ENCODE measurements around the gene LONRF3.
A peak's percentile ranks its signal among the peaks of the same experiment; 100 is the strongest.
"Not testable (repeated sequence)": the region's sequence is repeated elsewhere in the genome, so short reads cannot be mapped to it uniquely, and the experiment has no call there.

Gene LONRF3

DNA sequence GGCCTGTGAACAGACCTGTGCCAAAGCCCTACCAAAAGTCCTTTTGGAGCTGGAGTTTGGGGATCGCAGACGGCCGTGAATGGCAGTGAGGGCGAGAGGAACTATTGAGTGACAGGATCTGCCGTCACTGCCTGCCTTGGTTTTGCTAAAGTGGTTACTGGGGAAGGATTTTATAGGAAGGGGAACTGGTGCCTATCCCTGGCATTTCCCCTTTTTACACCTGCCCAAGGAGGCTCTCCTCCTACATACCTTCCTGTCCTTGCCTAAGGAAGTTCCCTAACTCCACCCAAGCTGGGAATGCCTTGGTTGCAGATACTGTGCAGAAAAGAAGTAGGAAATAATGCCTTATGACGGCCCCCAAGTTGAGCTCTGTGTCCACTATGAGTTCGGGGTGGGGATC, 14.5 kb downstream of the LONRF3 start:
- DNase-seq = no peak

DNA sequence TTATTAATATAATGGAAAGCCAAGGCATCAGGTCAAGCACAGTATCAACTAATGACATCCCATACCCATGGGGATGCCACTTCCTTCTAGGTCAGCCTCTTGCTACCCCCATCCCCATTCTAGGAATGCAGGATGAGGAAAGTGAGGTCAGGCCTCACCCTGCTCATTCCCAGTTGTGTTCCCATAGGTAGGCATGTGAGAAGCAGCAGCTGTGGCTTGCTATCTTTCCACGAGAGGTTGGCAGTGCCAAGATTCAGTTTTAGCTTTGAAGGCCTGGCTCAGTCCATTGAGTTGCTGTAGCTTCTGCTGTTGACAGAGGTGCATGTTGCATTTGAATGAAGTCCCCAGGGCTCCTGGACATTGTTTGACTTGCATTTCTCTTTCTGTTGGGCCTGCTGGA, 15.5 kb downstream of the LONRF3 start:
- DNase-seq = no peak

GRCh38 chrX:118990512-118991227, 16.3 kb downstream of the LONRF3 start:
- no peak for DNase-seq

DNA sequence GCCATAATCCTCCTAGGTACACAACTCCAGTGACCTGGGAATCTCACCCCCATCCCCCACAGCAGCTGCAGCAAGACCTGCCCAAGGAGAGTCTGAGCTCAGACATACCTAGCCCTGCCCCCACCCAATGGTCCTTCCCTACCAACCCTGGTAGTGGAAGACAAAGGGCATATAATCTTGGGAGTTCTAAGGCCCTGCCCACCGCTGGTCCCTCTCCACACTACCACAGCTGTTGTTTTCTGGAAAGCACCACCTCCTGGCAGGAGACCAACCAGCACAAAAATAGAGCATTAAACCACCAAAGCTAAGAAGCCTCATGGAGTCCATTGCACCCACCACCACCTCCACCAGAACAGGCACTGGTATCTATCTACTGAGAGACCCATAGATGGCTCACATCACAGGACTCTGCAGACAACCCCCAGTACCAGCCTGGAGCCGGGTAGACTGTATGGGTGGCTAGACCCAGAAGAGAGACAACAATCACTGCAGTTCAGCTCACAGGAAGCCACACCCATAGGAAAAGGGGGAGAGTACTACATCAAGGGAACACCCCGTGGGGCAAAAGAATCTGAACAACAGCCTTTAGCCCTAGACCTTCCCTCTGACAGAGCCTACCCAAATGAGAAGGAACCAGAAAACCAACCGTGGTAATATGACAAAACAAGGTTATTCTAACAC, 18.2 kb downstream of the LONRF3 start:
- not testable (repeated sequence) for DNase-seq

- no peak for DNase-seq
Observed at GRCh38 chrX:119003462-119003861, 29.0 kb downstream of the LONRF3 start.

- peak in 8 of 14 donors; percentile 1 to 34 (median 10) for DNase-seq
Observed at GRCh38 chrX:119004920-119005524, 30.6 kb downstream of the LONRF3 start.

DNA sequence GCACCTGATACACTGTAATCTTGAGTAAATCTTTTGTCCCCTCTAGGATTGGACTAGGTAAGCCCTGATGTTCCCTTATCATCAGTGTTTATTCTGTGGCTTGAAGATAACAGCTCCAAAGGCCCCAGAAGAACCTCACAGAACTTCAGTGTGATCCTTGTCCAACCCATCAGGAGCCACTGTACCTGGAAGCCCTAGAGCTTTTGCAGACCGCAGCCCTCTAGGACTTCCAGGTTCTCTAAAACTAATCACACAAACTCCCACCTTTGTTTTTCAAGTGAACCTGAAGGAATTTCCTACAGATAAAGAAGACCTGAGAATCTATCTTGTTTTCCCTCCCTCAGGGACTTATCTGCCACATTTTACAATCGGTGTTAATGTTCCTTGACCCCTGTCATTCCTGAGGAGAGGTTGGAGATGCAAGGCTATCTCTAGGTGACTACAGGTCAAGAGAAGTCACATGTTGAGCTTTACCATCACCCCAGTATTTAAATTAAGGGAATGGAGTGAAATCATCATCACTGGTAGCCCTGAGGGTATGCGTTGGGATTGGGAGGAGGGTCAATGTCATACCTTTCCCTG, 32.9 kb downstream of the LONRF3 start:
- no peak for DNase-seq

DNA sequence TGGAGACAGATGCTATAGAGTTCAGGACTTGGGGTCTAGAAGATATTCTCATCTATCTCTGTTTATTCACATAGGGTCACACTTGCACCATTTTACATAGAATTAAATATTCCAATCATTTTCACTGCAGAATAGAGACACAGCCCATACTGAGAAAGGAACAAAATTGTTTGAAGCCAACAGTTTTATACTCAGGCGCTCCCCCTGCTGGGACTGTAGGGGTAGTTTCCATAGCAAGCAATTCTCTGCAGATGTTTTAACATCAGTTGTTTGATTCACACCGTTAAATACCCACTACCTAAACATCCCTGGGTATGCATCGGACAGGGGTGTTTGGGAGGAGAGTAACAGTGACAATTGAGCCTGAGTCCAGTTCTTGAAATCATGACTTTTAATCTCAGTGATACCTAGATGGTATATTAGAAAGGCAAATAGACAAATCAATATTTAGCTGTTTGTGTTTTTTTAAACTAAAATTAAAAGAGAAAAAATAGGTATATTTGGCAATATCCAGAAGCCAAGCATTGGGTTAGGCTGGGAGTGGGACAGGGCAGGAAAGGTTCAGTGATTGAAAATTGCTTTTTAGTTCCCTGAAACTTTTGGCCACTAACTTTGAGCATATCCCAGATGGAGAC, 33.8 kb downstream of the LONRF3 start:
- DNase-seq = peak in 2 of 14 donors; percentile 4 to 29

GRCh38 chrX:119009071-119009470, 34.7 kb downstream of the LONRF3 start:
- DNase-seq = no peak

- DNase-seq = no peak
Observed at GRCh38 chrX:119010491-119010890, 36.1 kb downstream of the LONRF3 start.

DNA sequence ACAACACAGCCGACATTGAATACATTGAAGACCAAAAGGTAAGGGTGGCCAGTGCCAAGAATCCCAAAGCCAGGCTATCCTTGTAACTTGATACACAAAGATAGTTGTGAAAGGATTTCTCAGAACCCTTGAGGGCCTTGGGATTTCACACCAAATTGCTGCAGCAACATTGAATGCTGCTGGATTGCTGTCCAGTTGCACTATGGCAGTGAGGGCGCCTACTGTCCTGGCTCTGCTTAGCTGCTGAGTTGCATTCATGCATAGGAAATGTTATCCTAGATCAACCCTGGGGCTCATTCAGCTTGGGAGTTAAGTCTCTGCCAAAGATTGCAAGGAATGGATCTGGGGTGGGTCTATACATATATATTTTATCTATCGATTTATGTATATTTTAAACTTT, 38.7 kb downstream of the LONRF3 start:
- DNase-seq = no peak

DNA sequence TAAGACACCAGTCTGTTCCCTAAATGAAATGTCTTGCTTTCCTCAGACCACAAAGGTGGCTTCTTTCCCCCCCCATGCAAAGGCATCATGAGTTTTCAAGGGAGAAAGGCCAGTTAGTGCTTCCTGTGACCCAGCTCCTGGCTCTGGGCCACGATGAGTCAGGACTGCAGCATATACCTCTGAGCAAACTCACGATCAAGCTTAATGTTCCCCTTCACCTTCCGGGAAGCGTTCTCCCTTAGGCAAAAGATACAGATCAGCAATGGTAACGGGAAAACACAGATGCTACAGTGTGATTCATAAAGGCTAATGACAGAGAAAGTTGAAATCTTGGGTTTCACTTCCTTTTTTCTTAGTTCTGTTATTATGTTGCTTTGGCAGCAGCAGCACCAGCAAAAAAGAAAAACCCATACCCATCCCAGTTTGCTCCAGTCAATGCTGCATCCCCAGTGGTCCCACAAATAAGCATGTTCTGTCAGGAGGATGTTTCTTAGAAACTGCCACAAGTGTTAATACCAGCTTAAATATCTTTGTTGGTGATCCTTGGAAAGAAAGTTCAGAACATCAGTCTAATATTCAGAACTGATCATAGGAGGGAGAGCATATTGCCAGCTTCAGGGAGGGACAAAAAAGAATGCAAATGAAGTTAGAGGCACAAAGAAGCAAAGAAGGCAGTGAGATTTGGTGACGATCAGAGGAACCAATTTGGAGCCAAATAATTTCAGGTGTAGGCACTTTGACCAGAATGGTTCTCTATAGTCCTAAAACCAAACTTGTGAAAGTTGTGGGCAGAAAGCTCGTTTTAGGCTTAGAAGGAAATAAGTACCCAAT, 41.2 kb downstream of the LONRF3 start:
- DNase-seq = peak in 1 of 14 donors; percentile 10

DNA sequence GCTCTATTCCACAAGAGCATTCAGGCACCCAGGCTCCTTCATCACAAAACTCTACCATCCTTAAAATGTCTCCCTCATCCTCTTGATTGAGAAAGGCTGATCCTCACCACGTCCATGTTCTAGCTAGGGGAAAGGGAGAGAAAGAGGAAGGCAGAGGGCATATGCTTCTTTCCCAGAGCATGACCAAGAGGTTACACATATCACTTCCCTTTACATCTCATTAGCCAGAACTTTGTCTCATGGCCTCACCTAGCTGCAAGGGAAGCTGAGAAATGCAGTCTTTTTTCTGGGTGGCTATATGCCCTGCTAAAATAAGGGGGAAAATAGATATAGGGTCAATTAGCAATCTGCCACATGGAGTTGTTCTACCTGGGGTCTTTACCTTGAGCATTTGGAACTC, 42.7 kb downstream of the LONRF3 start:
- DNase-seq = no peak

- no peak for DNase-seq
Observed at GRCh38 chrX:119025900-119026299, 51.5 kb downstream of the LONRF3 start.

GRCh38 chrX:119026344-119026743, 51.9 kb downstream of the LONRF3 start:
- DNase-seq = not testable (repeated sequence)

DNA sequence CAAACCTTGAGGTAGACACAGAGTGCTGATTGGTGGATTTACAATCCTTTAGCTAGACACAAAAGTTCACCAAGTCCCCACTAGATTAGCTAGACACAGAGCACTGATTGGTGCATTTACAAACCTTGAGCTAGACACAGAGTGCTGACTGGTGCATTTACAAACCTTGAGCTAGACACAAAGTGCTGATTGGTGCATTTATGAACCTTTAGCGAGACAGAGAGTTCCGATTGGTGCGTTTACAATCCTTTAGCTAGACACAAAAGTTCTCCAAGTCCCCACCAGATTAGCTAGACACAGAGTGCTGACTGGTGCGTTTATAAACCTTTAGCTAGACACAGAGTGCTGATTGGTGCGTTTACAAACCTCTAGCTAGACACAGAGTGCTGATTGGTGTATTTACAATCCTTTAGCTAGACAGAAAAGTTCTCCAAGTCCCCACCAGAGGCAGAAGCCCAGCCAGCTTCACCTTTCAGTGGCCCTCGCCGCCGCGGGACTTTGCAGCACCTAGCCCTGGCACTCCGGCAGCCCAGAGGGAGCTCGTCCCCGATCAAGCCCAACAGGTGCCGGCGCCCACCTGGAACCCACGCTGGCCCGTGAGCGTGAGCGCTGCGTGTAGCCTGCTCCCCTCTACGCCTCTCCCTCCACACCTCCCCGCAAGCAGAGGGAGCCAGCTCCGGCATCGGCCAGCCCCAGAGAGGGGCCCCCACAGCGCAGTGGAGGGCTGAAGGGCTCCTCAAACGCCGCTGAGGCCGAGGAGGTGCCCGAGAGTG, 53.7 kb downstream of the LONRF3 start:
- not testable (repeated sequence) for DNase-seq

GRCh38 chrX:119028733-119029330, 54.4 kb downstream of the LONRF3 start:
- DNase-seq = no peak

DNA sequence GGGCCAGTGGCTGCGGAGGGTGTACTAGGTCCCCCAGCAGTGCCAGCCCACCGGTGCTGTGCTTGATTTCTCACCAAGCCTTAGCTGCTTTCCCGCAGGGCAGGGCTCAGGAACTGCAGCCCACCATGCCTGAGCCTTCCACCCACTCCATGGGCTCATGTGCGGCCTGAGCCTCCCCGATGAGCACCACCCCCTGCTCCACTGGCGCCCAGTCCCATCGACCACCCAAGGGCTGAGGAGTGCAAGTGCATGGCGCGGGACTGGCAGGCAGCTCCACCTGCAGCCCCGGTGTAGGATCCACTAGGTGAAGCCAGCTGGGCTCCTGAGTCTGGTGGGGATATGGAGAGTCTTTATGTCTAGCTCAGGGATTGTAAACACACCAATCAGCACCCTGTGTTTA, 55.2 kb downstream of the LONRF3 start:
- DNase-seq = not testable (repeated sequence)

GRCh38 chrX:119030990-119031389, 56.6 kb downstream of the LONRF3 start:
- no peak for DNase-seq
